Duodenal mucosa (tissue), 2 donors: Measurements from ENCODE around the gene PRMT1.
A peak's percentile ranks its signal among the peaks of the same experiment; 100 is the strongest.

Experiments
- H3K27ac ChIP-seq: one replicate; pipeline ENCODE4 v1.7.0; 2013; ENCODE audit warnings: low read depth, low read length
- H3K27me3 ChIP-seq, 2 donors: one replicate each; pipeline ENCODE4 v1.7.0; 2013; ENCODE audit warnings: low read length in 2 of 2, control low read depth in 1 of 2; ENCODE audit not compliant: insufficient read depth in 2 of 2, control insufficient read depth in 1 of 2
- H3K36me3 ChIP-seq, 2 donors: one replicate each; pipeline ENCODE4 v1.7.0; 2013; ENCODE audit warnings: low read length in 2 of 2, control low read depth in 1 of 2; ENCODE audit not compliant: insufficient read depth in 2 of 2, control insufficient read depth in 1 of 2
- H3K4me1 ChIP-seq, 2 donors: one replicate each; pipeline ENCODE4 v1.7.0; 2013; ENCODE audit warnings: low read length in 2 of 2, control low read depth in 1 of 2; ENCODE audit not compliant: insufficient read depth in 2 of 2, control insufficient read depth in 1 of 2
- H3K4me3 ChIP-seq, 2 donors: one replicate each; pipeline ENCODE4 v1.7.0; 2013; ENCODE audit warnings: low read length in 2 of 2, low read depth in 1 of 2
- H3K9ac ChIP-seq, 2 donors: one replicate each; pipeline ENCODE4 v1.7.0; 2013; ENCODE audit warnings: low read length in 2 of 2, low read depth in 1 of 2
- H3K9me3 ChIP-seq, 2 donors: one replicate each; pipeline ENCODE4 v1.7.0; 2013; ENCODE audit warnings: low read length in 2 of 2, control low read depth in 1 of 2; ENCODE audit not compliant: control insufficient read depth in 1 of 2

PRMT1 gene

DNA sequence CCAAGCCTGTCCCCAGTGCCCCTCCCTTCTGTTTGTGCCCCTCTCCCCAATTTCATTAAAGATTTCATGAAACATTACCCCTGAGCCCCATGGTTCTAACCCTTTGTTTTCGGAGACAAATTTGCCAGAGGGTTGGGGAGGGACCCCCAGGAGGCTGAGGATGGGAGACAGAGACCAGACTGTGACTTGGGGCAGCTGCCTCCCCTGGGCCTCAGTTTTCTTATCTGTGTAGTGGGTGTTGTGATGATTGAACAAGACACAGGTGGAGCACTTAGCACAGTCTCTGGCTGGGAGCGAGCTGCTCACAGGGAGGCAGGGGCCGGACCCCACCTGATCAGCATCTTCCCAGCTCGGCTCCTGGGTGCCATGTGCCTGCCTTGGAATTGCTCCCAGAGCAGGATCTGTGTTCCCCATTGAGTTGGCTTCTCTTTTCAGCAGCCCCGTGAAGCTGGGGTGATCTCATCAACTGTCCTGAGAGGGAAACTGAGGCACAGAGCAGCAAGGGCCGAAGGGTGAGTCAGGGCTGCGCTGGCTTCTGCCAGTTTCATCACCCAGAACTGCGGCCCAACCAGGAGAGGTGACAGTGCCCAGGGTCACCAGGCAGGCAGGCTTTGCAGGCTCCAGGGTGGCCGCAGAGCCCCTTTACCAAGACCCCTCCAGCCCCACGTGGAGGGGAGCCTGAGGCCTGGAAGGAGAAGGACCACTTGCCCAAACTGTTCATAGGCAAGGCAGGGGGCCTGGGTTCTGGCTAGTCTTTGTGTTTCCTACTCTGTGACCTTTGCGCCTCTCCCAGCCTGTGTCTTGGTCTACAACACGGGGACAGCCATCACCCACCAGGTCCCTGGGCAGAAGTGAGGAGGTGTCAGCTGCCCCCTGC, 18.3 kb upstream of the PRMT1 start:
- Histone ChIP-seq H3K4me3 (no peak overlapping the region), H3K36me3 (peaks cover 51 to 90% of the 10 kb centered on the region in 2 donors), H3K9ac (no peak overlapping the region), H3K27ac (no peak overlapping the region), H3K27me3 (no peaks in the 10 kb centered on the region), H3K4me1 (peaks cover 5 to 12% of the 10 kb centered on the region in 2 donors), H3K9me3 (no peaks in the 10 kb centered on the region)

DNA sequence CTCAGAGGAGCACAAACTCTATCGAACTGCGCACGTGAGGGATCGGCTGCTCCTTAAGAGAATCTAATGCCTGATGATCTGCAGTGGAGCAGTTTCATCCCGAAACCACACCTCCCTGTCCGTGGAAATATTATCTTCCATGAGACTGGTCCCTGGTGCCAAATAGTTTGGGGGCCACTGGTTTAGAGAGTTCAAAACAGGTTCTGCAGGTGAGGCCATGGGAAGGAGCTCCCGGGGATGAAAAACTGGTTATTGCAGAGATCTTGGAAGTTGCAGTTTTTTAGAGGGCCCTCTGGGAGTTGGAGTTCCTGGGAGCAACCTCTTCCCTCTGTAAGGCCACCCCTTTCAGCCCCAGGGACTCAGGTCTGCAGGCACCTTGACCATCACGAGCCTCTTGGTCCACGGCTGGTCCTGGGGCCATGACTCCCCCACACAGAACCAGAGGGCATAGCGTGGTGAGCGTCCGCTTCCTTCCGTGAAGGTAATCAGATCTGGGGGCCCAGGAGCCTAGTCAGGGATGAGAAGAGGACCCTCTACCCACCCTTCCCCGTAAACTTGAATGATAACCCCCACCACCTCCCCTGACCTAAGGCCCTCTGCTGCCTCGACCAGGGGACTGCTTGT, 16.6 kb upstream of the PRMT1 start:
- H3K27ac ChIP-seq: no peak overlapping the region
- peaks cover 43 to 74% of the 10 kb centered on the region in 2 donors for H3K36me3 ChIP-seq
- no peaks in the 10 kb centered on the region for H3K9me3 ChIP-seq
- H3K27me3 ChIP-seq: no peaks in the 10 kb centered on the region
- no peak overlapping the region for H3K9ac ChIP-seq
- no peak overlapping the region for H3K4me3 ChIP-seq
- peaks cover 5 to 23% of the 10 kb centered on the region in 2 donors for H3K4me1 ChIP-seq

DNA sequence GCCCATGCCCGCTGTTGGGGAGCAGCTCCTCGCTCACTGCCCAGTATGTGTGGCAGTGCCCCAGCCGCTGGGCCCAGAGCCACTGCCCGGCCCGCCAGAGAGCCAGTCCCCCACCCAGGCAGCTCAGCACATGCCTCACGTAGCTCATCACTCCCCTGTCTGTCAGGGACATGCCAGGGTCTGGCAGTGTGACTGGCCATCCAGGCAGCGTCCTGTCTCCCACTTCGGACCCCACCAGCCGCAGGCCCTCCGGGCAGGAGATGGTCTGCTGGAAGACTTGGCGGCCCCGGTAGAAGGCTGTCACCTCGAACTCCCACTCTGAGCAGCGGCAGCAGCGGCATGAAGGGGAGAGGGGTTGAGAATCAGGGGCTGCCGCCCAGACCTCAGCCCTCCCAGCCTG, 15.1 kb upstream of the PRMT1 start:
- no peaks in the 10 kb centered on the region for H3K27me3 ChIP-seq
- H3K4me1 ChIP-seq: peaks cover 13 to 32% of the 10 kb centered on the region in 2 donors
- H3K9ac ChIP-seq: no peak overlapping the region
- peaks cover 29 to 59% of the 10 kb centered on the region in 2 donors for H3K36me3 ChIP-seq
- H3K4me3 ChIP-seq: no peak overlapping the region
- no peak overlapping the region for H3K27ac ChIP-seq
- no peaks in the 10 kb centered on the region for H3K9me3 ChIP-seq

DNA sequence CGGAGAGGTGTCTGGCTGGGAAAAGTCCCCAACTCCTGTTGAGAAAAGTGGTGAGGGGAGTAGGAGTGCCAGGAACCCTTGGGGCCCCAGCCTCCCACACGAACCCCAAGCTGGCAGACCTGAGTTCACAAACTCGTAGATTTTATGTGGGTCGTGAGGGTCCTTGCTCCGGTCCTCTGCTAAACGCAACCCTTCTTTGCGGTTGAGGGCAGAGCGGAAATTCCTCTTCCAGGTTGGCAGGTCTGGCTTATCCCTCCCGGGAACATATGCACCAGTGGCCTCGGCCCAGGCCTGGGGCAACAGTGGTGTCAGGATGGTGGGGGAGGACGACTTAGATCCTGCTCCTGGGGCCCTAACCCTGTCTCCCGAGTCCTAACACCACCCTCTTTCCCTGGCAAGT, 13.8 kb upstream of the PRMT1 start:
- Histone ChIP-seq H3K27me3 (no peaks in the 10 kb centered on the region), H3K36me3 (peaks cover 29 to 48% of the 10 kb centered on the region in 2 donors), H3K27ac (no peak overlapping the region), H3K9me3 (no peaks in the 10 kb centered on the region), H3K4me1 (peaks cover 13 to 32% of the 10 kb centered on the region in 2 donors), H3K9ac (peak overlapping the region in 1 of 2 donors; percentile 88), H3K4me3 (peak overlapping the region in 1 of 2 donors; percentile 36)

DNA sequence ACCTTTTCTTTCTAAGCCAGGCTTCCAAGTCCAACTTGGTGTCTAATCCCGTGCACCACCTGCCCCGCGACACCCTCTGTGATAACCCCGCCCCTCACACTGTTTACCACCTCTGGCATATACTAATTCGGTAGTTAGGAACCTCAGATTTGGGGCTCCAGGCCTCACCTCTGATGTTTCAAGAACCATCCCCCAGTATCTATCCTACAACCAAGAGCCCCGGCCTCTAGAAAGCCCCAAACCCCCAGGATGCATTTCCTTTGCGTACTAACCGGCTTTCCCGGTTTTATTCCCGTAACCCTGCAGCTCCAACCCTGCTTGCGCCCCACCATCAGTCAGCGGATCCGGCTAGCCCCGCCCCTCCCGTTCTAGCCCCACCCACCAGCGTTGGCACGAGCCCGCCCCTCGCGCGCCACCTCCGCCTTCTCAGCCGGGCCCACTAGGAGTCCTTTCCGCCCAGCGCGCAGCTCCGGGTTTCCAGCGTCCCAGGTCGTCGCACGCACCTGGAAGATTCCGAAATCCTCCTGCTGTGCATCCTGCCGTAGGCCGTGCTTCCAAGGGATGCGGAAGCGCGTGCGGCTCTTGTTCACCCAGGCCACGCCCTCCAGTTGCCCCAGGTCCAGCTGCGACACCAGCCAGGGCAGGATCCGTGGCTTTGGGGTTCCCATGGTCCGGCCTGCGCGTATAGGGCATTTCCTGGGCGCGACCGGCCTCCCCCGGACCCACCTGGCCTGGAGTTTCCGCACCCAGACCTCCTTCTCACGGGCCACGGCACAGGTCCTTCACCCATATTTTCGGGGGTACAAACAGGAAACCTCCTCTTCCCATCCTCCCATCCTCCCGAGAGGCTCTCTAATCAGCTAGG, 12.7 kb upstream of the PRMT1 start:
- peaks cover 18 to 36% of the 10 kb centered on the region in 2 donors for H3K36me3 ChIP-seq
- H3K27ac ChIP-seq: peak overlapping the region; percentile 88
- H3K4me1 ChIP-seq: peaks cover 13 to 32% of the 10 kb centered on the region in 2 donors
- peak overlapping the region; percentile 93 to 94 for H3K4me3 ChIP-seq
- no peaks in the 10 kb centered on the region for H3K27me3 ChIP-seq
- peak overlapping the region; percentile 88 to 93 for H3K9ac ChIP-seq
- no peaks in the 10 kb centered on the region for H3K9me3 ChIP-seq

DNA sequence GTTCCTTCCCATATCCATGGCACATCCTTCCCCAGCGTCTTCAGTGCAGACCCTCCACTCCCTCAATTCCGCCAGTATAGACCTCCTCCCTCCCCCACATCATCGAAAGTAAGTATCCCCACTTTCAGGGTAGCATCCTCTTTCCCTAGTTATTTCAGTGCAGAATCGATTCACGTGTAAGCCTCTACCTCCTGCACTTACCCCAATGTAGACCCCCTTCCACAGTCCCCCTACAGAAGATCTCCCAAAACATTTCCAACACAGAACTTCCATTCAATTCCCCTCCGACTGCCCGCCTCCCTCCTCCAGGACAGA, 12.1 kb upstream of the PRMT1 start:
- Histone ChIP-seq H3K9me3 (no peaks in the 10 kb centered on the region), H3K4me3 (peak overlapping the region; percentile 93 to 94), H3K9ac (peak overlapping the region; percentile 88 to 93), H3K4me1 (peaks cover 13 to 32% of the 10 kb centered on the region in 2 donors), H3K27me3 (no peaks in the 10 kb centered on the region), H3K36me3 (peaks cover 16 to 31% of the 10 kb centered on the region in 2 donors), H3K27ac (peak overlapping the region; percentile 88)

DNA sequence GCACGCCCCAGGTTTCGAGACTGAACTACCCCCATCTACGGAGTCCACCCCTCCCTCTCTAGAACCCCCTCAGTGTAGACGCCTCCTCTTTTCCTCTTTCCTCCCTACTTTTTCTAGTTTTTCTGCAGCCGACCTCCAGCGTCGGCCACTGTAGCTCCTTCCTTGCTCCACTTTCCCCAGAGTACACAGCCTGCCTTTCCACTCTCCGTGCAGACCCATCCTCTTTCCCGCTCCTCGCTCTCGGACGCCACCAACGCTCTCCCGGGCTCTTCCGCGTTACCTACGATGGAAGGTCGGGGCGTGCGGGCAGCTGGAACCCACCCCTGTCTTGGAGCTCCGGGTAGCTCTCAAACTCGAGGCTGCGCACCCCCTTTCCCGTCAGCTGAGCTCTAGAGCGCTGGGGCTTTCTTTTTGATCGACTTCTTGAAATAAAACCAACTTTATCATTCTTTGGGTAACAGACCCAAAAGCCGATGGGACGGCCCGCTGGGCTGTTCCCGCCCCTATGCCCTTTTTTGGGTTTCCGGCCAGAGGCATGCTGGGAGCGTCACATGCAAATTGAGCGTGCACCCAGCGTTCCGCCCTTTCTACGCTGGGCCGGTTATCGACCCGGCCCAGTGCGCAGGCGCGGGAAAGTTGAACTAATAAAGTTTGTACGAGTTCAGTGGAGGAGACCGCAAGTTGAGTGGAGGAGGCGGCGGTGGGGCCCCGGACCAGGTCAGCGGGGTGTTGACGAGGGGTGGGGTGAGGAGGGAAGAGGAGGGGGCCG, 11.5 kb upstream of the PRMT1 start, which contains the start of the genes BCL2L12 and IRF3:
BCL2L12 (plus strand) TSS at position 583 of the 769 bp plus-strand sequence. CDS start 760 bp downstream, outside the sequence.
IRF3 (minus strand) TSS at position 507 of the 769 bp plus-strand sequence. CDS start 1,019 bp downstream, outside the sequence.
- H3K4me1 ChIP-seq: peaks cover 13 to 32% of the 10 kb centered on the region in 2 donors
- H3K27ac ChIP-seq: peak within 1 kb of the TSS; percentile 88

DNA sequence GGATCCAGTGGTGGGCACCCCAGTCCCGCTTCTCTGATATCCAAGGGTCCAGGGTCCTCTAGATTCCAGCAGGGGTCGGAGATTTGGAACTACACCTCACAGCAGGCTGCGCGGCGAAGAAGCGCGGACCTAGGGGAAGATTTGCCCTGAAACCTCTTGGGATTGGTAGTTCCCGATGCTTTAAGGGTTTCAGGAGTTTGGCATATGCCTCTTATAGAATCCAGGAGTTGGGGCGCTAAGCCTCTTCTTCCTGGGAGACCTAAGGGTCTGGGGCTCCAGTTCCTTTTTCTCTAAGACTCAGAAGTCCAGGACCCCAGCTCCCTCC, 11.0 kb upstream of the PRMT1 start:
- H3K27me3 ChIP-seq: no peaks in the 10 kb centered on the region
- peak overlapping the region; percentile 93 to 94 for H3K4me3 ChIP-seq
- peaks cover 16 to 24% of the 10 kb centered on the region in 2 donors for H3K36me3 ChIP-seq
- H3K9me3 ChIP-seq: no peaks in the 10 kb centered on the region
- peaks cover 13 to 32% of the 10 kb centered on the region in 2 donors for H3K4me1 ChIP-seq
- H3K9ac ChIP-seq: peak overlapping the region; percentile 45 to 88
- no peak overlapping the region for H3K27ac ChIP-seq

More for the DNA sequence above, 11.5 kb upstream of the PRMT1 start, which contains the start of the genes BCL2L12 and IRF3:
- Histone ChIP-seq H3K9ac (peak within 1 kb of the TSS; percentile 88 to 93), H3K36me3 (peaks cover 16 to 28% of the 10 kb centered on the region in 2 donors), H3K9me3 (no peaks in the 10 kb centered on the region), H3K27me3 (no peaks in the 10 kb centered on the region), H3K4me3 (peak within 1 kb of the TSS; percentile 93 to 94)

DNA sequence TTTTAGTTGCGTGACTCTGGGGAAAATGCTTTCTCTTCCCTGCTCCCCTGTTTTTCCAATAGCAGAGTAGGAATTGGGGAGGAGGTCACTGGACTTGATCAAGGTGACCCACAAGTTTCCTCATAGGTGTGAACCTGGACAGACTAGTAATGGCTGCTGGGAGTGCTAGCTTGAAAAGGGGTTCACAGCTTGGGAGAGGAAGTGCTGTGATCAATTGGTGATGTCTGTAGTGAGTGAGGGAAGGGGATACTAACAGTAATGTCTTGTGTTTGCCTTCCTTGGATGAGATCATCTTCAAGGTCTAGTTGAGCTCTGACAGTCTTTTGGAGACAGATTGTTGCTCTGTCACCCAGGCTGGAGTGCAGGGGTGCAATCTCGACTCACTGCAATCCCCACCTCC, 9.6 kb upstream of the PRMT1 start:
- Histone ChIP-seq H3K4me1 (peaks cover 19 to 37% of the 10 kb centered on the region in 2 donors), H3K9me3 (no peaks in the 10 kb centered on the region), H3K36me3 (peaks cover 7 to 10% of the 10 kb centered on the region in 2 donors), H3K27me3 (no peaks in the 10 kb centered on the region), H3K9ac (no peak overlapping the region), H3K4me3 (no peak overlapping the region), H3K27ac (no peak overlapping the region)
